Stimulated activated CD4-positive, alpha-beta T cell treated with anti-CD3 and anti-CD28 coated beads, Interleukin-2, amount 100 ng/mL, for 24 hours (primary cell): ENCODE data around the gene EXOC2.
"Not testable (repeated sequence)": the region's sequence is repeated elsewhere in the genome, so short reads cannot be mapped to it uniquely, and the experiment has no call there.

Source experiments
- DNase-seq, 2 donors: peaks; one replicate each; pipeline ENCODE4 v3.0.0-alpha.2; 2020

The EXOC2 gene

DNA sequence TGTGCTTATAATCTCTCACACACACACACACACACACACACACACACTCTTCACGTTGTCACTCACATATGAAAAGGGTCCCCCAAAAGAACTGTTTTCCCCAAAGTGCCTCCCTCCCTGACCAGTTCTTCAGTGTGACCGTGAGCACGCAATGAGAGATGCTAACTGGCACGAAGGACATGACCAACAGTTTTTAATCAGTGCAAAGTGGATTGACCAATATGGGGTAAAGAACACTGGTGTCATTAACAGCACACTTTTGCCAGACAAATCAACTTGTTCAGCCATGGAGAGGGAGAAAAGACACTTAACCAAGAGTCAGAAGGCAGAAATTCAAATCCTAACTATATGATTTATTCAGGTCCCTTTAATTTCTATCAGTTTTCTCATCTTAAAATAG, 15.0 kb downstream of the EXOC2 start:
- DNase-seq = no peak

- no peak for DNase-seq
Observed at GRCh38 chr6:674956-675355, 18.0 kb downstream of the EXOC2 start.

DNA sequence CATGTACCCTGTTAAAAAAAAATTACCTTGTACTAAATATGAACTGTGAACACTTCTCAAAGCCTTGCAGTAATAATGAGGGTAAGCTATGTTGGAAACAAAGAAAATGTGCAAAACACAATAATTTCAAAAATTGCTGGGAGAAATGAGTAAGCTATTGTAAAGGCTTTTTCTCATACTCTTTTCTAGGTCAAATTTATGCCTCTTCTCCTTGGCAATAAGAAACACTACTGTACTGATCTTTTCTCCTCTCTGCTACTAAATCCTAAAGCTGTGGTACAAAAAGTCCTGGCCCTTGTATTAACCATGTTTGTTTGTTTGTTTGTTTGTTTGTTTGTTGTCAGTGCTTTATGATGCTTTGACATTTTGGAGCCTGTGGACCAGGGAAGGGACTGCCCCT, 18.5 kb downstream of the EXOC2 start:
- no peak for DNase-seq

- no peak for DNase-seq
Observed at GRCh38 chr6:667253-667927, 25.5 kb downstream of the EXOC2 start.

- no peak for DNase-seq
Observed at GRCh38 chr6:665403-666267, 27.3 kb downstream of the EXOC2 start.

- DNase-seq = not testable (repeated sequence)
Observed at GRCh38 chr6:663788-664187, 29.2 kb downstream of the EXOC2 start.

DNA sequence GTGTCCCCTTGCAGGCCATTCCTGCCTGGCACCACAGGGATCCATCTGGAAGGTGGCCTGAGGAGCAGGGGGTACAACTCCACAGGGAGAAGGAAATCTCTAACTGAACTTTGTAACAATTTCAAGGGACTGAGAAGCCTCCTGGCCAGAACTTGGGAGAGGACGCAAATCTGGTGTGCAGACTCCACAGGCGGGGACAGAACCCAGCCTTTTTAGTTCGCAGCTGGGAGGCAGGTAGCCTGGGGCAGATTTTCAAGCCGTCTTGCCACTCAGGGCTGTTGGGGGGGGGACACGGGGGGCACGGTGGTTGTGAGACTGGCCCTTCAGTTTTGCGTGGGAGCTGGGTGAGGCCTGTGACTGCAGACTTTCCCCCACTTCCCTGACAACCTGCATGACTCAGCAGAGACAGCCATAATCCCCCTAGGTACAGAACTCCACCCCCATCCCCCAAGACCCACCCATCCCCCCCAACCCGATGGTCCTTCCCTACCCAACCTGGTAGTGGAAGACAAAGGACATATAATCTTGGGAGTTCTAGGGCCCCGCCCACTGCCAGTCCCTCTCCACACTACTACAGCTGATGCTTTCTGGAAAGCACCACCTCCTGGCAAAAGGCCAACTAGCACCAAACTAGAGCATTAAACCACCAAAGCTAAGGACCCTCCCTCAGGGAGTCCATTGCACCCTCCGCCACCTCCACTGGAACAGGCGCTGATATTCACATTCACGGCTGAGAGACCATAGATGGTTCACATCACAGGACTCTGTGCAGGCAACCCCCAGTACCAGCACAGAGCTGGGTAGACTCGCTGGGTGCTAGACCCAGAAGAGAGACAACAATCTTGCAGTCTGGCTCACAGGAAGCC, 33.0 kb downstream of the EXOC2 start:
- no peak for DNase-seq

- DNase-seq = no peak
Observed at GRCh38 chr6:658244-658643, 34.7 kb downstream of the EXOC2 start.

- DNase-seq = no peak
Observed at GRCh38 chr6:657743-658142, 35.2 kb downstream of the EXOC2 start.

- DNase-seq = no peak
Observed at GRCh38 chr6:656460-657252, 36.3 kb downstream of the EXOC2 start, which contains the start of gene HUS1B. Gene HUS1B, minus strand, starts transcription at chr6:657100. Its CDS starts 156 bp downstream, at chr6:656944.

GRCh38 chr6:654136-654535, 38.8 kb downstream of the EXOC2 start:
- no peak for DNase-seq

DNA sequence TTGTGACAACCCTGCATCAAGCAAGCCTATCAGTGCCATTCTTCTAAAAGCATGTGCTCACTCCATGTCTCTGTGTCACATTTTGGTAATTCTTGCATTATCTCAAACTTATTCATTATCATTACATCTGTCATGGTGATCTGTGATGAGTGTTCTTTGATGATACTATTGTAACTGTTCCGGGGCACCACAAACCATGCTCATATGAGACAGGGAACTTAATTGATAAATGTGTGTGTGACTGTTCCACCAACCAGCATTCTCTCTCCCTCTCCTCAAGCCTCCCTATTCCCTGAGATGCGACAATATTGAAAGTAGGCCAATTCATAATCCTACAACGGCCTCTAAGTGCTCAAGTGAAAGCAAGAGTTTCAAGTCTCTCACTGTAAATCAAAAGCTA, 40.1 kb downstream of the EXOC2 start:
- DNase-seq = no peak

GRCh38 chr6:650098-650497, 42.8 kb downstream of the EXOC2 start:
- DNase-seq = no peak

- no peak for DNase-seq
Observed at GRCh38 chr6:642805-643204, 50.1 kb downstream of the EXOC2 start.

DNA sequence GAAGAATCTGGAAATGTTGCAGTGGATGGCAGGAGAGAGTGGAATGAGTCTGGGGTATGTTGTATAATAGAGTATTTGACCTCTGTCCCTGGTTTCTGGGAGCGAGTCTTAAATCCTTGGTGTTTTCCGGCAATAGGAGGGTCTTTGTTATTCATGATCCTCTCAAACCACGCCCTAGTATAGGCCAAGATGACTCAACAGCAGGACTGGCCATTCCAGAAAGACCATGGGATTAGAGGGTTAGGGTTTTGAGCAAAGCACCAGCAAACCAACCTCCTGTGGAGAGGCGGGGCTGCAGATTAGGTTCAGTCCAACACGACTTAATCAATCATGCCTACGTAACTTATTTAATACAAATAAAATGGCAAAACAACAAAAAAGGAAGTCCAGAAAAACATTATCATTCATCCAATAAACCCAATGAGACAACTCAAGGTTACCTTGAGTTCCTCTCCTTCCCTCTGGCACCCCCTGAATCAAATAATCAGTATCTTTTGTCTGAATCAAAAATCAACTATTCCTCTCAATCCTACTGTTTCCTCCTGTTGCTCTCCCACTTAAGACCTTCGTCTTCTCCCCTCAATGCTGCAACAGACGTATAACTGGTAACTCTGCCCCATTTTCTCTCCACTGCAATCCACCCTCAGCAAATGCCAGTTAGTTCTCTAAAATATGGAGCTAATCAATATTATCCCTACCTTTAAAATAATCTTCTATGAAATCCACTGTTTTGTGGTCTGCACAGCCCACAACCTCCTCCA, 51.5 kb downstream of the EXOC2 start:
- DNase-seq = no peak

- DNase-seq = no peak
Observed at GRCh38 chr6:636488-636887, 56.5 kb downstream of the EXOC2 start.

DNA sequence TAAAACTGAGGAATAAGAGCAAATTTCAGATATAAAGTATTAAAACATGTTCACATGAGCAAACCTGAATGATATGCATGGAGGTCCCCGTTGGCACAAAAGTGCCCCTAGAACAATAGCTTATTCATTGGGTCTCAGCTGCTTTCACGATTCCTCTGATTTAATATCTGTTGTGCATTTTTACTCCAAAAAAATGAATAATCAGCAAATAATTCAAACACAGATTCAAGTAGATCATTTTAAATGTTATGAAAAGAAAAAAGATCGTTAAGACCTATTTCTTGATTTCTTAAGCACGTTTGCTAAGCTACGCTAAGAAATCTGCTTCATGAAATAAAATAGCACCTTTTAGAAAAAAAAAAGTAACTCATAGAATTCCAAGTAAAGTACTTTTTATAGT, 57.7 kb downstream of the EXOC2 start:
- no peak for DNase-seq

- no peak for DNase-seq
Observed at GRCh38 chr6:633611-634010, 59.3 kb downstream of the EXOC2 start.

DNA sequence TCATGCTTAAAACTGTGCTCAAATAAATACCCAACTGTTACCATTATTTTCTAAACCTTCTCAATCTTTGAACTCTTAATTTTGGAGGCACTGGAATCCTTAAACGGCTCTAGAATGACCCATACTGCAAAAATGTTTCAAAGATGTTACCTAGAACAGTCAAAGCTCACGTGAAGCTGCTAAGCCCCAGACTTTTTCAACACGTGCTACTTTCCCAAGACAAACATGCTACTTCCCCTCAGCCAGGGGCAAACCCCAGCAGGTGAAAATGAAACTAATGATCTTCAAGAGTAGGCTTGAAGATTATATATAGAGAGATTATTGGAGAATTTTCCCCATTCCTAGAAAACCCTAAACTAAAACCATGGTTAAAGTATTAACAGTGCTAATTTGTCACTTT, 64.2 kb downstream of the EXOC2 start:
- DNase-seq = no peak

- DNase-seq = no peak
Observed at GRCh38 chr6:626236-626635, 66.7 kb downstream of the EXOC2 start.

DNA sequence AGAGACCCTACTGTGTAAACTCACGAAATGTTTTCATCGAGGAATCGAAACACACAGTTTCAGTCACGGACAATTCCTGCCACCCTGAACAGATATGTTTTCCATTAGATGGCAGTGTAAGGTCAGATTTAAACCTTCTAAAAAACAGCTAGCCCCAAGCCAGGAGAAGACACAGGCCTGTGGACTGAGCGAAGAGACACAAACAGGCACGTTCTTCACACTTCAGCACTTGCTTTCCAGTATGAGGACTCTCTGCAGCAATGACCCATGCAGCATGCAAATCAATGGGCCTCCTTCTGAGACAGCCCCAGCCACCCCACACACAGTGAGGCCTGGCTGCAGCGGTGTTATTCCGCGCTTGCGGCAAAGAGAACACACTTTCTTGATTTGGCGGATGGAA, 68.0 kb downstream of the EXOC2 start:
- DNase-seq = no peak

GRCh38 chr6:622462-622861, 70.5 kb downstream of the EXOC2 start:
- no peak for DNase-seq
